Lower leg skin (tissue), 4 donors: ENCODE results near the gene DEDD2. TPM values are rescaled to one million over a fixed set of nuclear protein-coding genes. Genes with fewer than 3 reads are reported as not detected.
A peak's percentile ranks its signal among the peaks of the same experiment; 100 is the strongest.

Experiments
- DNase-seq, 2 donors: peaks; one replicate each; pipeline ENCODE4 v3.0.0-alpha.2; 2019; ENCODE audit warnings: low spot score in 2 of 2
- H3K4me3 ChIP-seq: fragments of 200-600 bp; sonication (generic); 2 replicates; pipeline ENCODE4 v1.5.1; 2017; ENCODE audit warnings: mild to moderate bottlenecking, low read depth; ENCODE audit not compliant: poor library complexity, severe bottlenecking
- CTCF ChIP-seq, 3 donors: fragments of 450-650 bp; IDR thresholded peaks; one replicate each; pipeline ENCODE4 v1.5.1; 2016; ENCODE audit warnings: antibody characterized with exemption in 3 of 3, mild to moderate bottlenecking in 3 of 3, moderate library complexity in 2 of 3
- POLR2A ChIP-seq, 2 donors: fragments of 450-650 bp; IDR thresholded peaks; one replicate each; pipeline ENCODE4 v1.6.1; 2016 to 2017; ENCODE audit warnings: antibody characterized with exemption in 2 of 2, mild to moderate bottlenecking in 1 of 2, moderate library complexity in 1 of 2
- WGBS, 2 donors: methylation state at CpG; one replicate each; pipeline ENCODE4 v1.1.5; 2018; 5-methylcytosine and 5-hydroxymethylcytosine counted together
- intact Hi-C: fragments of 100-400 bp; cut with DNase I; formaldehyde crosslinking; loops from one replicate; pipeline ENCODE4 v1.15.0; 2023; ENCODE audit warnings: low total_unique reads
- total RNA-seq, 4 donors: library from RNA; depleted of rRNA; stranded (reverse); fragments of >200 nt; gene quantifications; one replicate each; pipeline ENCODE4 v1.1.0, GENCODE V29; 2016

The DEDD2 gene
- total RNA-seq, 4 donors from 2014 or later: 82.9 to 135 (median 93.5) TPM

GRCh38 chr19:42248270-42249148 is 31.0 kb upstream of the DEDD2 start:
- TF ChIP-seq CTCF (IDR thresholded peaks at IDR 0.05) (no peak), POLR2A (IDR thresholded peaks at IDR 0.05) (no peak)
- 83 to 86% methylated on average over 31 to 41 of the region's 41 CpGs for WGBS, 2 donors
- no peak for DNase-seq
- H3K4me3 ChIP-seq: no peak overlapping the region
- intact Hi-C loops: loop anchor here (10.0 kb wide), 1 partner anchor 46 kb away; no protein-coding TSS in a partner anchor

DNA sequence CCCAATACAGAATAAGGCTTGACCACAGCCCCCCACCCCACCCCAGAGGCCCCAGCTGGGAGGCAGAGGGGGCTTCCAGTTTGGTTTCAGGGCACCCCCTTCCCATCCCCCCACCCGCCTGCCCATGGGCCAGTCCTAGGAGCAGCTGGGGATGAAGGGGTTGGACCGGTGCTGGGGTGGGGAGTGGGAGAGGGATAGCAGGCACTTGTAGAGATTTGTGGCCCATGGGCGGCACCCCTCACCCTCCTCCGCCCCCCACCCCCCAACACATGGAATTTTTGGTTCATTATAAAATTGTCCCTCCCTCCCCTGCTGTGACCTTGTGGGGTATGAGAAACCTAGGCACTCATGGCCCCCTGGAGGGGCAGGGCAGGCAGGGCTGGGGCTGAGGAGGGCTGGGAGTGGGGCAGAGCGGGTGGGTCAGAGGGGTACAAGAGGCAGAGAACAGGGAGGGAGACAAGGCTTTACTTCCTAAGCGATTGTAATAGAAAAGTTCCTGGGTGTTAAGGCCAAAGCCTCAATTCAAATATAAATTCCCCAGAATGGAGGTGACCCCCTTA is 30.2 kb upstream of the DEDD2 start:
- intact Hi-C loops: loop anchor here (10.0 kb wide), 1 partner anchor 47 kb away; no protein-coding TSS in a partner anchor
- H3K4me3 ChIP-seq: no peak overlapping the region

DNA sequence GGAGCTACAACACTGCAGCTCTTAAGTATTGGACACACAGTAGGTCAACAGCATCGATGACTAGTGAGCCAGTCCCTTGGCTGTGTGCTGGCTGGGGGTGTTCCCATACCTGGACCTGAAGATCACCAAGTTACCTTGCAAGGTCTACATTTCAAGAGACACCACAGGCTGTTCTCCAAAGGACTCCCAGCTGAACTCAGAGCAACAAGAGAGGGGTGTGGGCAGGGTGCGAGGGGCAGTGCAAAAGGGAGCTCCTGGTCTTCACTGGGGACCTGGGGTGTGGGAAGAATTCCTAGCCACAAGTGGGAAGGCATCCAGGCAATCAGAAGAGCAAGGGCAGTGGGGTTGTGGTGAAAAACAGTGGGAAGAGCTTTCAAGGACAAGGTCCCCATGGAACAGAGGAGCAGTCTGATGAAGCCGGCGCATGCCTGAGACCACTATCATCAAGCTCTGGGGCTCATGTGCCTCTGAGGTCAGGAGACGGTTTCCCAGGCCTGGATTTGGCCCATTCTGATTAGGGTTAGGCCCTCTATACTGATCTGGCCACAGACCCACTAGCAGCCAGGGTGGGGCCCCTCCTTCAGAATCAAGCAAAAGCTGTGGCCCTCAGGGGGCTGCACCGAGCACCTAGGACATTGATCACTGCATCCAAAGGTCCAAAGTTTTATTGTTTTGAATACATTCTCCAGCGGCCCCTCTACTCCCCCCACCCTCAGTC is 29.6 kb upstream of the DEDD2 start:
- H3K4me3 ChIP-seq: no peak overlapping the region
- peak in 1 of 2 donors; percentile 19 for DNase-seq
- TF ChIP-seq CTCF (IDR thresholded peaks at IDR 0.05) (no peak), POLR2A (IDR thresholded peaks at IDR 0.05) (no peak)
- intact Hi-C loops: loop anchor here (10.0 kb wide), 1 partner anchor 48 kb away; no protein-coding TSS in a partner anchor
- WGBS, 2 donors: 60 to 63% methylated on average over 6 to 7 of the region's 7 CpGs

More for the DNA sequence above, 30.2 kb upstream of the DEDD2 start:
- TF ChIP-seq POLR2A (IDR thresholded peaks at IDR 0.05) (no peak), CTCF (IDR thresholded peaks at IDR 0.05) (no peak)
- WGBS, 2 donors: 82 to 85% methylated on average over 4 to 6 of the region's 6 CpGs
- DNase-seq: no peak

- peak; percentile 70 to 95 for DNase-seq
- intact Hi-C loops: loop anchor here (10.0 kb wide), 1 partner anchor 48 kb away; no protein-coding TSS in a partner anchor
- 8 to 10% methylated on average over 9 to 10 of the region's 10 CpGs for WGBS, 2 donors
- H3K4me3 ChIP-seq: no peak overlapping the region
- TF ChIP-seq POLR2A (IDR thresholded peaks at IDR 0.05): no peak
- TF ChIP-seq CTCF (IDR thresholded peaks at IDR 0.05): peak in 1 of 3 donors; percentile 59
Observed at GRCh38 chr19:42246143-42246921, 28.9 kb upstream of the DEDD2 start.

- peak in 1 of 2 donors; percentile 22 for DNase-seq
- intact Hi-C loops: loop anchor here (10.0 kb wide), 1 partner anchor 50 kb away; no protein-coding TSS in a partner anchor
- no peak for TF ChIP-seq CTCF (IDR thresholded peaks at IDR 0.05)
- TF ChIP-seq POLR2A (IDR thresholded peaks at IDR 0.05): no peak
- no peak overlapping the region for H3K4me3 ChIP-seq
- 75% methylated on average over 10 of the region's 10 CpGs for WGBS, 2 donors
Observed at GRCh38 chr19:42245231-42245630, 27.8 kb upstream of the DEDD2 start.
